CD4-positive, alpha-beta T cell (primary cell): ENCODE results near the gene SF3B2. TPM values are rescaled to one million over a fixed set of nuclear protein-coding genes. Genes with fewer than 3 reads are reported as not detected.

Experiments used
- ATAC-seq: fragments of 200-7000 bp; cut with Tn5 transposase; one replicate; pipeline ENCODE4 v1.10.0; 2022; ENCODE audit warnings: mild to moderate bottlenecking; ENCODE audit not compliant: poor library complexity
- CTCF ChIA-PET: fragments of 350-600 bp; sonication (Branson Sonifier 250); formaldehyde crosslinking; loops from one replicate; lab custom pipeline; 2021; ENCODE audit warnings: antibody characterized with exemption, inconsistent platforms; lab: Charles Lee
- POLR2A ChIA-PET: fragments of 350-600 bp; sonication (Branson Sonifier 250); formaldehyde crosslinking; loops from one replicate; lab custom pipeline; 2021; ENCODE audit warnings: antibody characterized with exemption, inconsistent platforms; lab: Charles Lee
- DNase-seq, 14 experiments: peaks; one replicate each; pipeline ENCODE4 v3.0.0-alpha.2; 2013 to 2020; ENCODE audit warnings: mixed read lengths in 2 of 14
- H3K27ac ChIP-seq, 2 donors: one replicate each; pipeline versions ENCODE4 v1.5.1 to v1.7.0; 2013; ENCODE audit warnings: low read length in 2 of 2, low read depth in 1 of 2, mild to moderate bottlenecking in 1 of 2
- H3K27me3 ChIP-seq, 2 experiments: 1 replicate in 1 of 2; 2 replicates in 1 of 2; pipeline versions ENCODE4 v1.6.1 to v1.7.0; 2013; ENCODE audit warnings: low read length in 2 of 2, control low read depth in 1 of 2, mild to moderate bottlenecking in 1 of 2, moderate library complexity in 1 of 2; ENCODE audit not compliant: insufficient read depth in 2 of 2, control insufficient read depth in 1 of 2
- H3K36me3 ChIP-seq: one replicate; pipeline ENCODE4 v1.6.1; 2013; ENCODE audit warnings: low read length, control low read depth; ENCODE audit not compliant: insufficient read depth
- H3K4me1 ChIP-seq: one replicate; pipeline ENCODE4 v1.6.1; 2013; ENCODE audit warnings: low read length, control low read depth; ENCODE audit not compliant: insufficient read depth
- H3K4me3 ChIP-seq: one replicate; pipeline ENCODE4 v1.5.1; 2013; ENCODE audit warnings: mild to moderate bottlenecking, low read length, moderate library complexity
- H3K9me3 ChIP-seq, 2 experiments: 1 replicate in 1 of 2; 2 replicates in 1 of 2; pipeline versions ENCODE4 v1.6.1 to v1.7.0; 2013; ENCODE audit warnings: low read length in 2 of 2, mild to moderate bottlenecking in 2 of 2, control low read depth in 1 of 2, moderate library complexity in 1 of 2; ENCODE audit not compliant: control insufficient read depth in 1 of 2, insufficient read depth in 1 of 2
- H3K27ac Mint-ChIP-seq: one replicate; pipeline ENCODE4 v1.8.0; 2020; ENCODE audit warnings: mixed read lengths
- H3K27me3 Mint-ChIP-seq: one replicate; pipeline ENCODE4 v1.8.0; 2021; ENCODE audit warnings: mixed read lengths
- H3K36me3 Mint-ChIP-seq: one replicate; pipeline ENCODE4 v1.8.0; 2021; ENCODE audit warnings: low read depth, mixed read lengths
- H3K4me1 Mint-ChIP-seq: one replicate; pipeline ENCODE4 v1.8.0; 2021; ENCODE audit warnings: low read depth, mixed read lengths
- H3K4me3 Mint-ChIP-seq: one replicate; pipeline ENCODE4 v1.8.0; 2020; ENCODE audit warnings: mild to moderate bottlenecking, mixed read lengths
- H3K9me3 Mint-ChIP-seq: one replicate; pipeline ENCODE4 v1.8.0; 2020; ENCODE audit warnings: mixed read lengths
- CTCF ChIP-seq: fragments of 200-600 bp; IDR thresholded peaks from one replicate; pipeline ENCODE4 v1.8.0; 2022; ENCODE audit warnings: antibody characterized with exemption, mild to moderate bottlenecking
- intact Hi-C, 2 experiments: fragments of 100-400 bp; cut with DNase I in 1 of 2; cut with micrococcal nuclease in 1 of 2; formaldehyde crosslinking; loops; one replicate each; pipeline versions ENCODE4 v1.15.1 to v1.9.0; 2023 to 2025; cut with DNase I, micrococcal nuclease
- total RNA-seq, 174 experiments: library from RNA in 2 of 174; stranded (reverse) in 2 of 174; gene quantifications; one replicate each; pipeline ENCODE4 v1.2.3 and lab custom pipeline; 2021 to 2026

Gene SF3B2
- total RNA-seq, 2 experiments from 2014 or later, result 182 to 196 TPM

GRCh38 chr11:66011239-66011784 lies 40.9 kb upstream of the SF3B2 start:
- Histone ChIP-seq H3K4me1 (peaks cover 11% of the 10 kb centered on the region), H3K27me3 (peaks cover 23 to 25% of the 10 kb centered on the region in 2 experiments), H3K4me3 (no peak overlapping the region), H3K27ac (no peak overlapping the region), H3K9me3 (peaks cover 0 to 5% of the 10 kb centered on the region in 2 experiments), H3K36me3 (no peaks in the 10 kb centered on the region)
- no peak for DNase-seq
- no peak overlapping the region for H3K4me3 Mint-ChIP-seq
- intact Hi-C loops, result no loop called here
- no peak for TF ChIP-seq CTCF
- H3K27ac Mint-ChIP-seq, result no peak overlapping the region
- H3K36me3 Mint-ChIP-seq, result no peaks in the 10 kb centered on the region
- ATAC-seq, result no peak
- ChIA-PET CTCF (interaction anchor here (0.8 kb wide), 1 partner anchor 11 kb away, joined by 4 read pairs; no protein-coding TSS in a partner anchor), POLR2A (interaction anchor here (1.6 kb wide), 1 partner anchor 152 kb away, joined by 4 read pairs; the partner anchor contains the start of gene MUS81)
- H3K9me3 Mint-ChIP-seq, result no peaks in the 10 kb centered on the region
- peaks cover 23% of the 10 kb centered on the region for H3K27me3 Mint-ChIP-seq
- no peaks in the 10 kb centered on the region for H3K4me1 Mint-ChIP-seq

DNA sequence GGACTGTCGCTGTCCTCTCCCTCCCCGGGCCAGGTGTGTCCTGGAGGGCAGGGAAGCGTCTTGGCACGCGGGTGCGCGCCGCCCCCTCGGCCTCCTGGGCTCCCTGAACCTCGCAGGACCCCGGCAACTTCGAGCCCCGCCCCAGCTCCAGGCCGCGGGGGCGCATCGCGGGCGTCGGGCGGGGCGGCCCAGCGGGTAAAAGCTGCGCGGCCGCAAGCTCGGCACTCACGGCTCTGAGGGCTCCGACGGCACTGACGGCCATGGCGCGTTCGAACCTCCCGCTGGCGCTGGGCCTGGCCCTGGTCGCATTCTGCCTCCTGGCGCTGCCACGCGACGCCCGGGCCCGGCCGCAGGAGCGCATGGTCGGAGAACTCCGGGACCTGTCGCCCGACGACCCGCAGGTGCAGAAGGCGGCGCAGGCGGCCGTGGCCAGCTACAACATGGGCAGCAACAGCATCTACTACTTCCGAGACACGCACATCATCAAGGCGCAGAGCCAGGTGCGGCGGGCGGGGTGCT lies 40.3 kb upstream of the SF3B2 start, which contains the start of gene CST6:
Gene CST6 (plus strand): TSS at position 224 of the 519 bp plus-strand sequence. CDS start 37 bp downstream, at position 261.
- H3K36me3 Mint-ChIP-seq, result no peaks in the 10 kb centered on the region
- Histone ChIP-seq H3K9me3 (peaks cover 0 to 5% of the 10 kb centered on the region in 2 experiments), H3K27me3 (peaks cover 23 to 25% of the 10 kb centered on the region in 2 experiments), H3K4me1 (peaks cover 11% of the 10 kb centered on the region), H3K27ac (no peak within 1 kb of the TSS), H3K4me3 (no peak within 1 kb of the TSS), H3K36me3 (no peaks in the 10 kb centered on the region)
- H3K27me3 Mint-ChIP-seq, result peaks cover 23% of the 10 kb centered on the region
- intact Hi-C loops, result no loop called here
- POLR2A ChIA-PET, result interaction anchor here (1.6 kb wide), 1 partner anchor 152 kb away, joined by 4 read pairs; the partner anchor contains the start of gene MUS81
- no peak within 1 kb of the TSS for H3K27ac Mint-ChIP-seq
- no peaks in the 10 kb centered on the region for H3K9me3 Mint-ChIP-seq
- H3K4me3 Mint-ChIP-seq, result no peak within 1 kb of the TSS
- no peaks in the 10 kb centered on the region for H3K4me1 Mint-ChIP-seq
- ATAC-seq (peak; percentile 39), DNase-seq (no peak)
- no peak for TF ChIP-seq CTCF
- CTCF ChIA-PET, result interaction anchor here (0.8 kb wide), 1 partner anchor 10 kb away, joined by 4 read pairs; no protein-coding TSS in a partner anchor

DNA sequence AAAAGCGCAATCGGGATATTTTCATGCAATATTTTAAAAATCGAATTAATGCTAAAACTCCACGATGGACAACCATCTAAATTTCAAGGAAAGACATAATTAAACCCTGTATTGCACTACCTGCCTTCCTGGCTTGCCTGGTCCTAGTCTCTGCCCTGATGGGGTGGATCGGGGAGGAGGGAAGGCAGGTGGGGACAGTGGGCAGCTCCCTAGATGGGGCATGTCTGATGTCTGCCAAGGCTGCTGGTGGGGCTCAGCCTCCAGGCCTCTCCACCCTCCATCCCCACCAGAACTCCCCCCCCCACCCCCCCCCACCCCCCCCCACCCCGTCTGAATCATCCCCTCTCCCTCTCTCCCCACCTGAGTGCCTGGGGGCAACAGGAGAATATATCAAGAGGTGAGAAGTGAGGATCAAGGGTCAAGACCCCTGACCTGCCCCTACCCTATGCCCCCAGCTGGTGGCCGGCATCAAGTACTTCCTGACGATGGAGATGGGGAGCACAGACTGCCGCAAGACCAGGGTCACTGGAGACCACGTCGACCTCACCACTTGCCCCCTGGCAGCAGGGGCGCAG lies 39.7 kb upstream of the SF3B2 start:
- Mint-ChIP-seq H3K4me3 (no peak overlapping the region), H3K4me1 (no peaks in the 10 kb centered on the region)

More for the DNA sequence above, 39.7 kb upstream of the SF3B2 start:
- ATAC-seq, result peak; percentile 11
- Mint-ChIP-seq H3K27me3 (peaks cover 23% of the 10 kb centered on the region), H3K27ac (no peak overlapping the region), H3K36me3 (no peaks in the 10 kb centered on the region), H3K9me3 (no peaks in the 10 kb centered on the region)
- peaks cover 23 to 25% of the 10 kb centered on the region in 2 experiments for H3K27me3 ChIP-seq
- H3K4me3 ChIP-seq, result no peak overlapping the region
- DNase-seq, result no peak
- peaks cover 11% of the 10 kb centered on the region for H3K4me1 ChIP-seq
- H3K36me3 ChIP-seq, result no peaks in the 10 kb centered on the region
- H3K27ac ChIP-seq, result no peak overlapping the region
- peaks cover 0 to 5% of the 10 kb centered on the region in 2 experiments for H3K9me3 ChIP-seq
- intact Hi-C loops, result no loop called here
- ChIA-PET POLR2A (interaction anchor here (0.8 to 1.6 kb wide), 2 partner anchors 10 to 153 kb away, joined by 4 read pairs; partner anchors contain the start of genes BANF1 and MUS81), CTCF (no interaction called here)
- TF ChIP-seq CTCF, result no peak
